ENCODE measurements around the gene RNF10. TPM values are rescaled to one million over a fixed set of nuclear protein-coding genes. Genes with fewer than 3 reads are reported as not detected.

Gene RNF10
- total and polyA plus RNA-seq, 2 of the 4 experiments (the other 2 are of a cell fraction): 44.4 to 95.0 TPM

- no TSS peak for BruUV-seq (replicated peaks)
Measured at GRCh38 chr12:120586206-120586605, 52.0 kb downstream of the RNF10 start.

More at GRCh38 chr12:120586206-120586605, 52.0 kb downstream of the RNF10 start:
- no peak overlapping the region for H4K8ac ChIP-seq (ENCODE audit: low read depth in 2 of 2, low read length in 2 of 2)
- TF ChIP-seq CHD1 (IDR thresholded peaks at IDR 0.05; ENCODE audit: low read depth, low read length) (no peak), MXI1 (IDR thresholded peaks at IDR 0.05; ENCODE audit: borderline replicate concordance, low read depth, low read length) (no peak), NFE2L2 (IDR thresholded peaks at IDR 0.05; ENCODE audit: low read depth, low read length) (no peak), USF2 (IDR thresholded peaks at IDR 0.05; ENCODE audit: low read depth, low read length) (no peak), MAZ (IDR thresholded peaks at IDR 0.05; ENCODE audit: borderline replicate concordance, low read depth, low read length) (no peak), RCOR1 (IDR thresholded peaks at IDR 0.05; ENCODE audit: insufficient replicate concordance, low read length) (no peak), POLR2A (IDR thresholded peaks at IDR 0.05; ENCODE audit: low read depth, low read length) (no peak), CEBPB (IDR thresholded peaks at IDR 0.05; ENCODE audit: low read depth, low read length) (no peak), CTCF (conservative IDR thresholded peaks at IDR 0.05; ENCODE audit: low read depth, low read length) (no peak), FOS (IDR thresholded peaks at IDR 0.05; ENCODE audit: low read depth, low read length) (no peak), BHLHE40 (IDR thresholded peaks at IDR 0.05; ENCODE audit: low read depth, low read length) (no peak), SMC3 (IDR thresholded peaks at IDR 0.05; ENCODE audit: low read depth, low read length) (no peak), RFX5 (IDR thresholded peaks at IDR 0.05; ENCODE audit: low read depth, low read length) (no peak), ELK1 (IDR thresholded peaks at IDR 0.05; ENCODE audit: borderline replicate concordance, low read depth, low read length) (no peak)
- H2AFZ ChIP-seq (replicated peaks; ENCODE audit: low read length, poor library complexity): no peak overlapping the region
- H3K4me3 ChIP-seq (ENCODE audit: insufficient read depth, low read depth, low read length): no peak overlapping the region
- WGBS, 2 experiments (ENCODE audit: extremely low coverage in 2 of 2, insufficient read length in 1 of 2): 43% methylated on average over 1 of the region's 7 CpGs; no CpG with 5 or more reads in 1 of the 2 experiments
- no peak overlapping the region for H3K27ac ChIP-seq (ENCODE audit: insufficient read depth, low read length)
- H4K91ac ChIP-seq (ENCODE audit: insufficient read depth, low read depth, low read length): no peak overlapping the region
- intact Hi-C loops (cut with micrococcal nuclease): no loop called here
- dilution Hi-C loops (cut with HindIII; ENCODE audit: low sequenced_read_pairs, unreplicated experiment): no loop called here
- H3K36me3 ChIP-seq (ENCODE audit: control insufficient read depth, insufficient read depth, low read length): no peaks in the 10 kb centered on the region
- H3K4me1 ChIP-seq (ENCODE audit: control insufficient read depth, insufficient read depth, low read length): no peaks in the 10 kb centered on the region
- ATAC-seq (ENCODE audit: low read depth) (no peak), DNase-seq (no peak)
- ChIA-PET CTCF (no interaction called here), POLR2A (ENCODE audit: unreplicated experiment) (no interaction called here)
- no peak overlapping the region for H3K9ac ChIP-seq (ENCODE audit: low read depth, low read length)
- no peaks in the 10 kb centered on the region for H4K20me1 ChIP-seq (ENCODE audit: insufficient read depth, low read length)
- H3K56ac ChIP-seq (ENCODE audit: extremely low read depth, insufficient read depth, low read length): no peak overlapping the region
- H3K9me1 ChIP-seq (ENCODE audit: insufficient read depth, low read length): no peaks in the 10 kb centered on the region
- H3K79me1 ChIP-seq (ENCODE audit: low read depth in 1 of 2, low read length in 2 of 2): peaks cover 0 to 6% of the 10 kb centered on the region in 2 experiments; a peak in 2 of 4 replicates
- H3K4me2 ChIP-seq (ENCODE audit: low read depth, low read length): no peak overlapping the region
- no peak overlapping the region for H3K14ac ChIP-seq (replicated peaks; ENCODE audit: low read depth, low read length)
- in situ Hi-C loops (cut with MboI; ENCODE audit: low sequenced_read_pairs): no loop called here
- no peak overlapping the region for H2BK120ac ChIP-seq (ENCODE audit: low read depth, low read length)
- no peak overlapping the region for H2BK20ac ChIP-seq (ENCODE audit: low read depth, low read length)
- peaks cover 30% of the 10 kb centered on the region for H3K27me3 ChIP-seq (ENCODE audit: control insufficient read depth, insufficient read depth, low read length)
- no peak overlapping the region for H2BK5ac ChIP-seq (ENCODE audit: low read depth, low read length, poor library complexity, severe bottlenecking)
- H2BK15ac ChIP-seq (ENCODE audit: low read depth, low read length): no peak overlapping the region
- H2AK5ac ChIP-seq (ENCODE audit: low read depth, low read length): no peak overlapping the region
- no peak overlapping the region for H3K18ac ChIP-seq (ENCODE audit: low read depth, low read length)
- no peak overlapping the region for H2AK9ac ChIP-seq (replicated peaks; ENCODE audit: low read depth, low read length, poor library complexity)
- H3K4ac ChIP-seq (ENCODE audit: low read depth, low read length): no peak overlapping the region
- H4K5ac ChIP-seq (ENCODE audit: low read depth, low read length): no peak overlapping the region
- H3K23ac ChIP-seq (ENCODE audit: low read depth, low read length): no peak overlapping the region
- no peaks in the 10 kb centered on the region for H3K9me3 ChIP-seq (ENCODE audit: control insufficient read depth, insufficient read depth, low read length)

Data from IMR-90 (cell line).